GM18499 (cell line): ENCODE data around the gene FAM124B.
"Not testable (repeated sequence)": the region's sequence is repeated elsewhere in the genome, so short reads cannot be mapped to it uniquely, and the experiment has no call there.

Experiments
- ATAC-seq: cut with Tn5 transposase; IDR thresholded peaks from one replicate; pipeline ENCODE4 v1.9.1; 2021; ENCODE audit warnings: moderate number of reproducible peaks; ENCODE audit not compliant: insufficient read depth, unreplicated experiment

The FAM124B gene

GRCh38 chr2:224416656-224417360 is 14.9 kb upstream of the FAM124B start:
- no peak for ATAC-seq

- no peak for ATAC-seq
Measured at GRCh38 chr2:224413381-224413780, 11.5 kb upstream of the FAM124B start.

- no peak for ATAC-seq
Measured at GRCh38 chr2:224412141-224413015, 10.5 kb upstream of the FAM124B start.

- no peak for ATAC-seq
Measured at GRCh38 chr2:224410946-224411561, 9.1 kb upstream of the FAM124B start.

- ATAC-seq, result no peak
Measured at GRCh38 chr2:224408676-224409075, 6.8 kb upstream of the FAM124B start.

- ATAC-seq, result no peak
Measured at GRCh38 chr2:224407241-224407701, 5.4 kb upstream of the FAM124B start.

- ATAC-seq, result no peak
Measured at GRCh38 chr2:224405841-224406370, 4.0 kb upstream of the FAM124B start.

GRCh38 chr2:224405412-224405811 is 3.5 kb upstream of the FAM124B start:
- peak; percentile 53 for ATAC-seq

GRCh38 chr2:224404796-224405195 is 2.9 kb upstream of the FAM124B start:
- ATAC-seq, result no peak

GRCh38 chr2:224403657-224404056 is 1.8 kb upstream of the FAM124B start:
- no peak for ATAC-seq

- no peak for ATAC-seq
Measured at GRCh38 chr2:224400886-224401632, 848 bp downstream of the FAM124B start.

GRCh38 chr2:224400174-224400810 is 1.6 kb downstream of the FAM124B start:
- no peak for ATAC-seq

GRCh38 chr2:224398289-224398688 is 3.6 kb downstream of the FAM124B start:
- ATAC-seq, result no peak

GRCh38 chr2:224397100-224397499 is 4.8 kb downstream of the FAM124B start:
- not testable (repeated sequence) for ATAC-seq

GRCh38 chr2:224395620-224396390 is 6.1 kb downstream of the FAM124B start:
- ATAC-seq, result no peak

GRCh38 chr2:224393157-224393872 is 8.6 kb downstream of the FAM124B start:
- no peak for ATAC-seq

- ATAC-seq, result no peak
Measured at GRCh38 chr2:224392545-224392944, 9.4 kb downstream of the FAM124B start.

GRCh38 chr2:224389317-224389716 is 12.6 kb downstream of the FAM124B start:
- ATAC-seq, result no peak
